ENCODE data around the gene TGFBR3. TPM values are rescaled to one million over a fixed set of nuclear protein-coding genes. Genes with fewer than 3 reads are reported as not detected.

The TGFBR3 gene
- polyA plus RNA-seq, 1 donor (not counting 4 experiments of a cell fraction or from before 2014, with no cell fraction given): 1.2 TPM

DNA sequence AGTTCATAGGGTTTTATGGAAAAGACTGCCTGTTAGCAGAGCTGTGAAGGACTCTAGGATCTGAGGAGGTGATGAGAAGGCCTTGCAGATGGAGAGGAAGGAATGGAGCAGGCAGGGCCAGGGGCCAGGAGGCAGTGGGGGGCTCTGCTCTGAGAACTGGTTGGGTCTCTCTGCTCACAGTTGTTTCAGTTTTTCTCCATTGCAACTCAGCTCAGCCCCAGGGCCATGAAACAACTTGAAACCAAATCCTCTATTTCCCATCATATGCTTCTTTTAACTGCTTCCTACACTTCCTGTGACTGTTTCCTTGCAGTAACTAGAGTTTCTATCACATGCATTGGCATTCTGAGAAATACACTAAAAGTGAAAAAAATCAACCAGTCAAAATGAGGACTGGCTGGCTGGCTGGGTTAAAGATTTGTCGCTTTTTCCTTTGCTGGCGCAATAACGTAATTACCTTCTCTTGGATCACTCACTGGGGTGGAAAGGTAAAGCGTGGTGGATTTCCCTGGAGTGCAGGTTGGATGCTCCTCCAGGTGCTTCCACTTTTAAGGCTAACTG lies 213.3 kb downstream of the TGFBR3 start:
- dilution Hi-C loops (cut with MboI; ENCODE audit: extremely low pct_ligation_motif_present, low sequenced_read_pairs): no loop called here
- TF ChIP-seq, protein P1, sequence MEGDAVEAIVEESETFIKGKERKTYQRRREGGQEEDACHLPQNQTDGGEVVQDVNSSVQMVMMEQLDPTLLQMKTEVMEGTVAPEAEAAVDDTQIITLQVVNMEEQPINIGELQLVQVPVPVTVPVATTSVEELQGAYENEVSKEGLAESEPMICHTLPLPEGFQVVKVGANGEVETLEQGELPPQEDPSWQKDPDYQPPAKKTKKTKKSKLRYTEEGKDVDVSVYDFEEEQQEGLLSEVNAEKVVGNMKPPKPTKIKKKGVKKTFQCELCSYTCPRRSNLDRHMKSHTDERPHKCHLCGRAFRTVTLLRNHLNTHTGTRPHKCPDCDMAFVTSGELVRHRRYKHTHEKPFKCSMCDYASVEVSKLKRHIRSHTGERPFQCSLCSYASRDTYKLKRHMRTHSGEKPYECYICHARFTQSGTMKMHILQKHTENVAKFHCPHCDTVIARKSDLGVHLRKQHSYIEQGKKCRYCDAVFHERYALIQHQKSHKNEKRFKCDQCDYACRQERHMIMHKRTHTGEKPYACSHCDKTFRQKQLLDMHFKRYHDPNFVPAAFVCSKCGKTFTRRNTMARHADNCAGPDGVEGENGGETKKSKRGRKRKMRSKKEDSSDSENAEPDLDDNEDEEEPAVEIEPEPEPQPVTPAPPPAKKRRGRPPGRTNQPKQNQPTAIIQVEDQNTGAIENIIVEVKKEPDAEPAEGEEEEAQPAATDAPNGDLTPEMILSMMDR (optimal IDR thresholded peaks at IDR 0.05 in 1 of 3, IDR thresholded peaks at IDR 0.05 in 1 of 3, conservative IDR thresholded peaks at IDR 0.05 in 1 of 3; ENCODE audit: extremely low read depth in 1 of 3, insufficient read depth in 2 of 3, low read length in 3 of 3): no peak
- TF ChIP-seq EZH2 (IDR thresholded peaks at IDR 0.05; ENCODE audit: low read length): no peak
- Histone ChIP-seq H4K20me1 (ENCODE audit: control insufficient read depth, extremely low read depth, insufficient read depth, low read length) (no peaks in the 10 kb centered on the region), H3K36me3 (ENCODE audit: control insufficient read depth in 2 of 2, extremely low read depth in 1 of 2, insufficient read depth in 2 of 2, low read length in 2 of 2) (no peaks in the 10 kb centered on the region), H3K27ac (ENCODE audit: control insufficient read depth, insufficient read depth, low read length) (no peak overlapping the region), H3K9ac (ENCODE audit: control insufficient read depth, extremely low read depth, insufficient read depth, low read length) (no peak overlapping the region), H3K79me2 (ENCODE audit: control insufficient read depth, insufficient read depth, low read length) (no peaks in the 10 kb centered on the region), H3K4me3 (ENCODE audit: control insufficient read depth in 2 of 3, extremely low read depth in 1 of 3, insufficient read depth in 2 of 3, low read depth in 1 of 3, low read length in 3 of 3) (no peak overlapping the region), H3K9me1 (ENCODE audit: control insufficient read depth, extremely low read depth, insufficient read depth, low read length) (no peaks in the 10 kb centered on the region), H3K4me1 (ENCODE audit: control insufficient read depth, extremely low read depth, insufficient read depth, low read length) (no peaks in the 10 kb centered on the region), H3K27me3 (ENCODE audit: control insufficient read depth, extremely low read depth, insufficient read depth, low read length) (no peaks in the 10 kb centered on the region), H2AFZ (ENCODE audit: control insufficient read depth, low read length) (no peak overlapping the region), H3K9me3 (ENCODE audit: control insufficient read depth, low read depth, low read length) (no peaks in the 10 kb centered on the region), H3K4me2 (ENCODE audit: control insufficient read depth, extremely low read depth, insufficient read depth, low read depth, low read length) (no peak overlapping the region)
- DNase-seq (ENCODE audit: low read depth, low spot score) (no peak), FAIRE-seq (no peak)

DNA sequence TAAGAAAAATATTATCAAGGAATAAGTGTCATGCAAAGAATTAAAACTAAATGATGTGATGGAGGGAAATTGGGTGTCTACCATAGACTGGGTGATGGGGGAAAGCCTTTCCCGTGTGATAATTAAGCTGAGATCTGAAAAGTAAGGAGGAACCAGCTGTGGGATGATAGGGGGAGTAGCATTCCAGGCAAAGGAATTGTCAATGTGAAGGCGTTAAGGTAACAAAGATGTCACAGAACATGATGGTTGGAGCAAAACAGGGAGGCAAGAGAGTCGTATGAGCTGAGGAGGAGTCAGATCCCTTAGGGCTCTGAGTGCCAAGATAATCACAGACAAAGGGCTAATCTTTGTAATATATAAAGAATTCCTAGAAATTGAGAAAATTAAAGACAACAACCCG lies 215.2 kb downstream of the TGFBR3 start:
- H3K9me1 ChIP-seq (ENCODE audit: control insufficient read depth, extremely low read depth, insufficient read depth, low read length): no peaks in the 10 kb centered on the region
- TF ChIP-seq, protein P1 (optimal IDR thresholded peaks at IDR 0.05 in 1 of 3, IDR thresholded peaks at IDR 0.05 in 1 of 3, conservative IDR thresholded peaks at IDR 0.05 in 1 of 3; ENCODE audit: extremely low read depth in 1 of 3, insufficient read depth in 2 of 3, low read length in 3 of 3): no peak
- TF ChIP-seq EZH2 (IDR thresholded peaks at IDR 0.05; ENCODE audit: low read length): no peak
- H3K27me3 ChIP-seq (ENCODE audit: control insufficient read depth, extremely low read depth, insufficient read depth, low read length): no peaks in the 10 kb centered on the region
- H3K9ac ChIP-seq (ENCODE audit: control insufficient read depth, extremely low read depth, insufficient read depth, low read length): no peak overlapping the region
- no peaks in the 10 kb centered on the region for H4K20me1 ChIP-seq (ENCODE audit: control insufficient read depth, extremely low read depth, insufficient read depth, low read length)
- H3K36me3 ChIP-seq (ENCODE audit: control insufficient read depth in 2 of 2, extremely low read depth in 1 of 2, insufficient read depth in 2 of 2, low read length in 2 of 2): no peaks in the 10 kb centered on the region
- H3K4me2 ChIP-seq (ENCODE audit: control insufficient read depth, extremely low read depth, insufficient read depth, low read depth, low read length): no peak overlapping the region
- no peaks in the 10 kb centered on the region for H3K4me1 ChIP-seq (ENCODE audit: control insufficient read depth, extremely low read depth, insufficient read depth, low read length)
- H3K79me2 ChIP-seq (ENCODE audit: control insufficient read depth, insufficient read depth, low read length): no peaks in the 10 kb centered on the region
- no peak for DNase-seq (ENCODE audit: low read depth, low spot score)
- H3K27ac ChIP-seq (ENCODE audit: control insufficient read depth, insufficient read depth, low read length): no peak overlapping the region
- FAIRE-seq: no peak
- no peaks in the 10 kb centered on the region for H3K9me3 ChIP-seq (ENCODE audit: control insufficient read depth, low read depth, low read length)
- no peak overlapping the region for H2AFZ ChIP-seq (ENCODE audit: control insufficient read depth, low read length)
- dilution Hi-C loops (cut with MboI; ENCODE audit: extremely low pct_ligation_motif_present, low sequenced_read_pairs): no loop called here
- no peak overlapping the region for H3K4me3 ChIP-seq (ENCODE audit: control insufficient read depth in 2 of 3, extremely low read depth in 1 of 3, insufficient read depth in 2 of 3, low read depth in 1 of 3, low read length in 3 of 3)

Data from keratinocyte (primary cell).